Colonic mucosa (tissue), 4 donors: ENCODE data around the gene KIAA1755. TPM values are rescaled to one million over a fixed set of nuclear protein-coding genes. Genes with fewer than 3 reads are reported as not detected.

Source experiments
- DNase-seq: peaks from one replicate; pipeline ENCODE4 v3.0.0-alpha.2; 2020
- H3K27ac ChIP-seq: fragments of 200-600 bp; one replicate; pipeline ENCODE4 v1.8.0; 2021
- H3K27me3 ChIP-seq: fragments of 200-600 bp; one replicate; pipeline ENCODE4 v1.8.0; 2021
- H3K36me3 ChIP-seq: fragments of 200-600 bp; one replicate; pipeline ENCODE4 v1.8.0; 2021
- H3K4me1 ChIP-seq: fragments of 200-600 bp; one replicate; pipeline ENCODE4 v1.8.0; 2021; ENCODE audit warnings: mild to moderate bottlenecking
- H3K4me3 ChIP-seq: fragments of 200-600 bp; one replicate; pipeline ENCODE4 v1.8.0; 2021
- H3K9ac ChIP-seq, 2 donors: one replicate each; pipeline ENCODE4 v1.7.0; 2013; ENCODE audit warnings: control low read depth in 2 of 2, low read depth in 2 of 2, low read length in 2 of 2
- H3K9me3 ChIP-seq: fragments of 200-600 bp; one replicate; pipeline ENCODE4 v1.8.0; 2021
- intact Hi-C: fragments of 100-400 bp; cut with DNase I; formaldehyde crosslinking; loops from one replicate; pipeline ENCODE4 v1.14.1; 2022
- total RNA-seq, 2 donors: library from RNA; stranded (reverse); fragmentation: NEBNext Ultra II Directional in 1 of 2; extraction: Animal tissue kit (Norgen Biotek cat#: 25700) in 1 of 2; gene quantifications; one replicate each; pipeline ENCODE4 v1.2.1, GENCODE V29; 2021
- TF ChIP-seq, protein P1 (sequence below): fragments of 200-600 bp; IDR thresholded peaks from one replicate; pipeline ENCODE4 v1.8.0; 2022; ENCODE audit warnings: antibody characterized with exemption, mild to moderate bottlenecking
- donor health status: healthy.
- donor health status: DM: no; HTN: no; CAD: no.
- donor health status: DM: no; HTN: no; CAD: no.

The KIAA1755 gene
- total RNA-seq, 2 donors from 2014 or later, result 0.40 to 3.9 TPM

DNA sequence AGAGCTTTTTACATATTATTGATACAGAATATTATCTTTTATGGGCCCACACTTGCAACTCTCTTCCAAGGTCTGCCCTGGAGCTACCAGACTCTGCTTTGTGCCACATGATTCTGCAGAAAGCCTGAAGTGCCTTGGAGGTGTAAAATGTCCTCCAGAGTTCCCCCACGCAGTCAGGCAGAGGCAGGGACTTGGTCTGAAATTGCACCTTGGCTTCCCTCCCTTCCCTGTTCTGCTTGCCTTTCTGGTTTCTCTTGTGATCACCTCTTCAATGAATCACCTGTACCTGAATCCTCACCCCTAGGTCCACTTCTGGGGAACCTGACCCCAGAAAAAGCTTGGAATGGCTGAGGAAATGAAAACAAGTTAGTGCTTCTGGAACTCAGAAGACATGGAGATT lies 52.4 kb downstream of the KIAA1755 start:
- intact Hi-C loops, result no loop called here
- TF ChIP-seq, protein P1, sequence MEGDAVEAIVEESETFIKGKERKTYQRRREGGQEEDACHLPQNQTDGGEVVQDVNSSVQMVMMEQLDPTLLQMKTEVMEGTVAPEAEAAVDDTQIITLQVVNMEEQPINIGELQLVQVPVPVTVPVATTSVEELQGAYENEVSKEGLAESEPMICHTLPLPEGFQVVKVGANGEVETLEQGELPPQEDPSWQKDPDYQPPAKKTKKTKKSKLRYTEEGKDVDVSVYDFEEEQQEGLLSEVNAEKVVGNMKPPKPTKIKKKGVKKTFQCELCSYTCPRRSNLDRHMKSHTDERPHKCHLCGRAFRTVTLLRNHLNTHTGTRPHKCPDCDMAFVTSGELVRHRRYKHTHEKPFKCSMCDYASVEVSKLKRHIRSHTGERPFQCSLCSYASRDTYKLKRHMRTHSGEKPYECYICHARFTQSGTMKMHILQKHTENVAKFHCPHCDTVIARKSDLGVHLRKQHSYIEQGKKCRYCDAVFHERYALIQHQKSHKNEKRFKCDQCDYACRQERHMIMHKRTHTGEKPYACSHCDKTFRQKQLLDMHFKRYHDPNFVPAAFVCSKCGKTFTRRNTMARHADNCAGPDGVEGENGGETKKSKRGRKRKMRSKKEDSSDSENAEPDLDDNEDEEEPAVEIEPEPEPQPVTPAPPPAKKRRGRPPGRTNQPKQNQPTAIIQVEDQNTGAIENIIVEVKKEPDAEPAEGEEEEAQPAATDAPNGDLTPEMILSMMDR, result no peak
- H3K27me3 ChIP-seq, result no peaks in the 10 kb centered on the region
- no peak overlapping the region for H3K9ac ChIP-seq
- H3K27ac ChIP-seq, result no peak overlapping the region
- H3K9me3 ChIP-seq, result no peaks in the 10 kb centered on the region
- no peak for DNase-seq
- H3K4me1 ChIP-seq, result no peaks in the 10 kb centered on the region
- H3K4me3 ChIP-seq, result no peak overlapping the region
- H3K36me3 ChIP-seq, result no peaks in the 10 kb centered on the region

DNA sequence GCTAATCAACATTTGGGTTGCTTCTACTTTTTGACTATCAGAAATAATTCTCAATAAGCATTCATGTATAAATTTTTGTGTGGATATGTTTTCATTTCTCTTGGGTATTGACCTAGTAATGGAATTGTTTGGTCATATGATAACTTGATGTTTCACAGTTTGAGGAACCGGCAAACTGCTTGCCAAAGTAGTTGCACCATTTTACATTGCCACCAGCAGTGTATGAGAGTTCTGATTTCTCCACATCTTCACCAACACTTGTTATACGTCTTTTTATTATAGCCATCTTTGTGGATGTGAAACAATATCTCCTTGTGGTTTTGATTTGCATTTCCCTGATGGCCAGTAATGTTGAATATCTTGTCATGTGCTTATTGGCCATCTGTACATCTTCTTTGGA lies 52.9 kb downstream of the KIAA1755 start:
- no peaks in the 10 kb centered on the region for H3K9me3 ChIP-seq
- H3K36me3 ChIP-seq, result no peaks in the 10 kb centered on the region
- H3K27me3 ChIP-seq, result no peaks in the 10 kb centered on the region
- TF ChIP-seq, protein P1, result no peak
- H3K27ac ChIP-seq, result no peak overlapping the region
- intact Hi-C loops, result no loop called here
- no peak for DNase-seq
- no peak overlapping the region for H3K9ac ChIP-seq
- no peaks in the 10 kb centered on the region for H3K4me1 ChIP-seq
- H3K4me3 ChIP-seq, result no peak overlapping the region

DNA sequence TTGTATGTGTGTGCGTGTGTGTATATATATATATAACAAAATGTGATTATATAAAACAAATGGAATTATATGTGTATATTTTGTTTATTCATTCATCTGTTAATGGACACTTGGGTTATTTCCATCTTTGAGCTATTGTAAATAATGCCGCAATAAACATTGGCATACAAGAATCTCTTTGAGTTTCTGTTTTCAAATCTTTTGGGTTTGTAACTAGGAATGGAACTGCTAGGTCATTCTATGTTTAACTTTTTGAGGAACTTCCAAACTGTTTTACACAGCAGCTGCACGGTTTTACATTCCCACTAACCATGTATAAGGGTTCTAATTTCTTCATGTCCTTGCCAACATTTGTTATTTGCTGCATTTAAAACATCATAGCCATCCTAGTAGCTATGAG lies 55.5 kb downstream of the KIAA1755 start:
- TF ChIP-seq, protein P1, result no peak
- no peaks in the 10 kb centered on the region for H3K9me3 ChIP-seq
- intact Hi-C loops, result no loop called here
- H3K9ac ChIP-seq, result no peak overlapping the region
- DNase-seq, result no peak
- H3K27me3 ChIP-seq, result no peaks in the 10 kb centered on the region
- H3K27ac ChIP-seq, result no peak overlapping the region
- H3K36me3 ChIP-seq, result no peaks in the 10 kb centered on the region
- H3K4me1 ChIP-seq, result no peaks in the 10 kb centered on the region
- no peak overlapping the region for H3K4me3 ChIP-seq

DNA sequence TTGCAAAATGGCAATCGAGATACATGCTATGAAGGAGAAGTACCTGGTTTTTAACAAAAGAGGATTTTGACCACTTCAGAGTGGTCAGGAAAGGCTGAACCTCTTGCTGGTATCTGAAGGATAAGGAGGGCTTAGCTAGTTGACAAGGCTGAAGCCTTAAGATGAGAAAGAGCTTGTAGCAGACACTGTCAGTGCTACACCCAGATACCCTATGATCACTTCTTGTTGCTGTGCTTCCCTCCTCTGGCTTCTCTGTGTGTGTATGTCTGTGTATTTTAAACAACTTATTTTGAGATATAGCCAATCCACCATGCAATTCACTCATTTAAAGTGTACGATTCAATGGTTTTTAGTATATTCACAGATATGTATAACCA lies 56.6 kb downstream of the KIAA1755 start:
- Histone ChIP-seq H3K4me3 (no peak overlapping the region), H3K9me3 (no peaks in the 10 kb centered on the region), H3K9ac (no peak overlapping the region), H3K27ac (no peak overlapping the region), H3K4me1 (no peaks in the 10 kb centered on the region), H3K36me3 (no peaks in the 10 kb centered on the region), H3K27me3 (no peaks in the 10 kb centered on the region)
- TF ChIP-seq, protein P1, result no peak
- intact Hi-C loops, result no loop called here
- no peak for DNase-seq

DNA sequence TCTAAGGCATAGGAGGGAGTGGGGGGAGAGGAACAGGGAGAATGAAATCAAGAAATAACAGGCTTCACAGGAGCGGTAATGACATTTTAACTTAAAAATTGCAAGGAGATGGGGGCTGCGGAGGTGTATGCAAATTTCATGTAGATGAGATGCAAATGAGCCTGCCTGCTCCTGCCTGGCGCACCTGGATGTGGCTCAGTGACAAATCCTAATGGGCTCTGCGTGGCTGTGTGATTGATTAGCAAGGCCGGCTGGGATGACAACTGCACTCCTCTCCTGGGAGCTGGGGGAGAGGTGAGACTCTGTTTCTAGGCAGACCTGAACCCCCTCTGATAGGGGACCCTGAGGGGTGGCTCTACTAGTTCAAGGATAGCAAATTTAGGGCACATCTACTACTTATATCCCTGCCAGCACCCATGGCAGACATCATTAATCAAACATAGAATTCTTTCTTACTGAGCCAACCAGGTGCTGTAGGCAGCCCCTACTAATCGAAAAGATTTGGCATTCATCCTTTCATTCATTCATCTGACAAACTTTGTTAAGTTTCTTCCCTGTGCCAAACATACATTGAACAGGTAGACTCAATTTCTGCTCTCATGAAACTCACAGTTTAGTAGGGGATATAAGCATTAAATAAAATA lies 57.1 kb downstream of the KIAA1755 start:
- Histone ChIP-seq H3K9ac (no peak overlapping the region), H3K4me1 (no peaks in the 10 kb centered on the region), H3K27me3 (no peaks in the 10 kb centered on the region), H3K27ac (no peak overlapping the region), H3K9me3 (no peaks in the 10 kb centered on the region), H3K36me3 (no peaks in the 10 kb centered on the region), H3K4me3 (no peak overlapping the region)
- TF ChIP-seq, protein P1, result no peak
- no peak for DNase-seq
- intact Hi-C loops, result no loop called here
